Neural cell (in vitro differentiated cells): ENCODE measurements around the gene PIK3C2G. TPM values are rescaled to one million over a fixed set of nuclear protein-coding genes. Genes with fewer than 3 reads are reported as not detected.

Source experiments
- H2AFZ ChIP-seq: fragments of 200-600, 300-800 bp; sonication (generic), shearing (Covaris generic); 2 replicates; pipeline ENCODE4 v1.6.0; 2014; ENCODE audit warnings: low read depth, mild to moderate bottlenecking, antibody characterized with exemption, low read length, moderate library complexity
- H3F3A ChIP-seq: fragments of 200-600 bp; shearing (Covaris generic); 2 replicates; pipeline ENCODE4 v1.6.1; 2016; ENCODE audit warnings: mild to moderate bottlenecking, moderate library complexity, mixed read lengths, antibody characterized with exemption, low read length; ENCODE audit not compliant: insufficient read depth, poor library complexity, severe bottlenecking
- H3K27ac ChIP-seq: fragments of 200-600, 300-800 bp; sonication (generic), shearing (Covaris generic); 2 replicates; pipeline ENCODE4 v1.5.1; 2014; ENCODE audit warnings: mild to moderate bottlenecking, low read length, moderate library complexity
- H3K27me3 ChIP-seq: fragments of 300-800, 200-600 bp; sonication (generic), shearing (Covaris generic); 2 replicates; pipeline ENCODE4 v1.6.0; 2014; ENCODE audit warnings: mild to moderate bottlenecking, low read depth, low read length, moderate library complexity; ENCODE audit not compliant: insufficient read depth
- H3K36me3 ChIP-seq: fragments of 300-800, 200-600 bp; sonication (generic), shearing (Covaris generic); 2 replicates; pipeline ENCODE4 v1.5.1; 2014; ENCODE audit warnings: mild to moderate bottlenecking, antibody characterized with exemption, low read length, moderate library complexity; ENCODE audit not compliant: insufficient read depth
- H3K4me2 ChIP-seq: fragments of 300-800, 200-600 bp; sonication (generic), shearing (Covaris generic); 2 replicates; pipeline ENCODE4 v1.6.0; 2014; ENCODE audit warnings: mild to moderate bottlenecking, low read length
- H3K4me3 ChIP-seq: fragments of 300-800, 200-600 bp; sonication (generic), shearing (Covaris generic); 2 replicates; pipeline ENCODE4 v1.5.1; 2014; ENCODE audit warnings: mild to moderate bottlenecking, low read length, moderate library complexity
- H3K79me2 ChIP-seq: fragments of 200-600 bp; shearing (Covaris generic); replicated peaks from 2 replicates; pipeline ENCODE4 v1.6.0; 2014; ENCODE audit warnings: mild to moderate bottlenecking, low read length, moderate library complexity; ENCODE audit not compliant: insufficient read depth
- H3K9ac ChIP-seq: fragments of 300-800, 200-600 bp; sonication (generic), shearing (Covaris generic); 2 replicates; pipeline ENCODE4 v1.6.1; 2016; ENCODE audit warnings: mild to moderate bottlenecking, low read length, mixed read lengths
- H3K9me2 ChIP-seq: fragments of 200-600 bp; shearing (Covaris generic); 2 replicates; pipeline ENCODE4 v1.6.1; 2016; ENCODE audit warnings: mild to moderate bottlenecking, low read length, mixed read lengths; ENCODE audit not compliant: insufficient read depth
- H3K9me3 ChIP-seq: fragments of 200-600, 300-800 bp; sonication (generic), shearing (Covaris generic); 2 replicates; pipeline ENCODE4 v1.6.1; 2016; ENCODE audit warnings: mild to moderate bottlenecking, mixed run types, low read length, moderate library complexity, mixed read lengths
- H4K20me1 ChIP-seq: fragments of 200-600 bp; shearing (Covaris generic); 2 replicates; pipeline ENCODE4 v1.6.1; 2016; ENCODE audit warnings: mild to moderate bottlenecking, mixed run types; ENCODE audit not compliant: insufficient read depth
- CTCF ChIP-seq: fragments of 450-650 bp; IDR thresholded peaks from 2 replicates; pipeline ENCODE4 v1.5.1; 2014; ENCODE audit warnings: antibody characterized with exemption, mild to moderate bottlenecking, moderate library complexity; ENCODE audit not compliant: poor library complexity, severe bottlenecking
- EP300 ChIP-seq: fragments of 450-650 bp; conservative IDR thresholded peaks from 2 replicates; pipeline ENCODE4 v1.6.1; 2014; ENCODE audit warnings: antibody characterized with exemption, mild to moderate bottlenecking, moderate library complexity; ENCODE audit not compliant: poor library complexity, severe bottlenecking
- EZH2 ChIP-seq: fragments of 200-600, 300-800 bp; shearing (Covaris generic), sonication (generic); IDR thresholded peaks from 2 replicates; pipeline ENCODE4 v1.6.1; 2014; ENCODE audit warnings: antibody characterized with exemption, low read length, borderline replicate concordance, mild to moderate bottlenecking; ENCODE audit not compliant: insufficient read depth, poor library complexity, severe bottlenecking
- MXI1 ChIP-seq: fragments of 450-650 bp; conservative IDR thresholded peaks from 2 replicates; pipeline ENCODE4 v1.6.1; 2014; ENCODE audit warnings: antibody characterized with exemption, mild to moderate bottlenecking; ENCODE audit not compliant: poor library complexity, severe bottlenecking
- POLR2AphosphoS5 ChIP-seq: IDR thresholded peaks from 2 replicates; pipeline ENCODE4 v1.6.1; 2012
- RAD21 ChIP-seq: fragments of 450-650 bp; conservative IDR thresholded peaks from 2 replicates; pipeline ENCODE4 v1.6.1; 2014; ENCODE audit warnings: antibody characterized with exemption, mild to moderate bottlenecking, moderate library complexity
- REST ChIP-seq: IDR thresholded peaks from 2 replicates; pipeline ENCODE4 v1.6.1; 2012; ENCODE audit warnings: borderline replicate concordance
- SMC3 ChIP-seq: fragments of 450-650 bp; conservative IDR thresholded peaks from 2 replicates; pipeline ENCODE4 v1.6.1; 2014; ENCODE audit warnings: antibody characterized with exemption, mild to moderate bottlenecking, moderate library complexity; ENCODE audit not compliant: poor library complexity
- TAF1 ChIP-seq: IDR thresholded peaks from 2 replicates; pipeline ENCODE4 v1.6.1; 2012; ENCODE audit warnings: low read depth
- polyA plus RNA-seq: library from polyadenylated mRNA; depleted of rRNA; stranded (reverse); fragments of >200 nt; gene quantifications from 2 replicates; pipeline ENCODE4 v1.2.3, GENCODE V29; 2014

The PIK3C2G gene
- polyA plus RNA-seq, 1 donor from 2014 or later = not detected

- H3K27me3 ChIP-seq = no peaks in the 10 kb centered on the region
- H3K27ac ChIP-seq = no peak overlapping the region
- H3K4me2 ChIP-seq = no peak overlapping the region
- no peaks in the 10 kb centered on the region for H3K36me3 ChIP-seq
- no peaks in the 10 kb centered on the region for H3K9me2 ChIP-seq
- no peaks in the 10 kb centered on the region for H3F3A ChIP-seq
- no peaks in the 10 kb centered on the region for H3K9me3 ChIP-seq
- no peak overlapping the region for H3K9ac ChIP-seq
- no peaks in the 10 kb centered on the region for H4K20me1 ChIP-seq
- H3K4me3 ChIP-seq = no peak overlapping the region
- H3K79me2 ChIP-seq = no peaks in the 10 kb centered on the region
- TF ChIP-seq EP300 (no peak), TAF1 (no peak), SMC3 (no peak), MXI1 (no peak), EZH2 (no peak), CTCF (no peak), RAD21 (no peak), POLR2AphosphoS5 (no peak), REST (no peak)
- no peak overlapping the region for H2AFZ ChIP-seq
Measured at GRCh38 chr12:18383203-18383602, 121.9 kb downstream of the PIK3C2G start.

GRCh38 chr12:18387706-18388105 is 126.4 kb downstream of the PIK3C2G start:
- Histone ChIP-seq H3K4me3 (no peak overlapping the region), H3K9me2 (no peaks in the 10 kb centered on the region), H2AFZ (no peak overlapping the region), H3K9me3 (no peaks in the 10 kb centered on the region), H3F3A (no peaks in the 10 kb centered on the region), H3K27me3 (no peaks in the 10 kb centered on the region), H3K4me2 (no peak overlapping the region), H4K20me1 (no peaks in the 10 kb centered on the region), H3K27ac (no peak overlapping the region), H3K79me2 (no peaks in the 10 kb centered on the region), H3K9ac (no peak overlapping the region), H3K36me3 (no peaks in the 10 kb centered on the region)
- TF ChIP-seq CTCF = no peak
- no peak for TF ChIP-seq REST
- no peak for TF ChIP-seq SMC3
- no peak for TF ChIP-seq EP300
- no peak for TF ChIP-seq RAD21
- TF ChIP-seq TAF1 = no peak
- TF ChIP-seq EZH2 = no peak
- no peak for TF ChIP-seq MXI1
- TF ChIP-seq POLR2AphosphoS5 = no peak
